OCI-M1 (cell line): ENCODE data around the gene OR8G1.

Source experiments
- DNase-seq: peaks from one replicate; lab custom pipeline; 2025; lab: John Stamatoyannopoulos, UW

The OR8G1 gene, protein sequence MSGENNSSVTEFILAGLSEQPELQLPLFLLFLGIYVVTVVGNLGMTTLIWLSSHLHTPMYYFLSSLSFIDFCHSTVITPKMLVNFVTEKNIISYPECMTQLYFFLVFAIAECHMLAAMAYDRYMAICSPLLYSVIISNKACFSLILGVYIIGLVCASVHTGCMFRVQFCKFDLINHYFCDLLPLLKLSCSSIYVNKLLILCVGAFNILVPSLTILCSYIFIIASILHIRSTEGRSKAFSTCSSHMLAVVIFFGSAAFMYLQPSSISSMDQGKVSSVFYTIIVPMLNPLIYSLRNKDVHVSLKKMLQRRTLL

DNA sequence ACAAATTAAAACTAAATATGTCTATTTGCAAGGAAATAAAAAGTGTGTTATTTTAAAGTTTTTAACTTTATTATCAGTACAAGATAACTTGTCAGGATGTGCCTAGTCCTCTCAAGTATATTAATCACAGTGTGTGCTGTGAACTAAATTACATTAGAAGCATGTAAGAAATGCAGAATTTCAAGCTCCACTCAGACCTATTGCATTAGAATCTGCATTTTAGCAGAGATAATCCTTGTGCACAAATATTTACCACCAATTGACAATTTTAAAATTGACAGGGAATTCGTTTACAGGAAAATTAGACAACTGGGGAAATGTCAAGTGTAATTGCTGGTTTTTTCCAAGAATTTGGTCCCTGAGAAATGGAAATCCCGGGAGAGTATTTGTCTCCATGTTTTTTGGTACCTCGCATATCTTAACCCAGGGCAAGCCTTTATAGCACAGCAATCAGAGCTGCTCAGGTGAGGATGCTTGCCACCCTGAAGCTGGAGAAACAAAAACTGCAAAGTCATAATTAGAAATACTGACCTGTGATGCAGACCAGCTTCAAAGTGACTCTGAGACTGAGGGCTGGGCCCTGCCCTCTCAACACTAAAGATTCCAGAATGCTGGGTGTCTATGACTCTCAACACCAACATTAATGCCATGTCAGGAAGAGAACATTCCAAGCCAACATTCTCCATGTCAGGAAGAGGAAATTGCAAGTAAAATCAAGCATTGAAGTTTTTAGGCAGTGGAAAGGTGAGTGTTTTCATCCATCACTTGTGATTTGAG, at the start of gene OR8G1:
Gene OR8G1, plus strand, starts transcription at position 475 of the 777 bp plus-strand sequence. CDS start 8,581 bp downstream, outside the sequence.
- DNase-seq, result no peak

DNA sequence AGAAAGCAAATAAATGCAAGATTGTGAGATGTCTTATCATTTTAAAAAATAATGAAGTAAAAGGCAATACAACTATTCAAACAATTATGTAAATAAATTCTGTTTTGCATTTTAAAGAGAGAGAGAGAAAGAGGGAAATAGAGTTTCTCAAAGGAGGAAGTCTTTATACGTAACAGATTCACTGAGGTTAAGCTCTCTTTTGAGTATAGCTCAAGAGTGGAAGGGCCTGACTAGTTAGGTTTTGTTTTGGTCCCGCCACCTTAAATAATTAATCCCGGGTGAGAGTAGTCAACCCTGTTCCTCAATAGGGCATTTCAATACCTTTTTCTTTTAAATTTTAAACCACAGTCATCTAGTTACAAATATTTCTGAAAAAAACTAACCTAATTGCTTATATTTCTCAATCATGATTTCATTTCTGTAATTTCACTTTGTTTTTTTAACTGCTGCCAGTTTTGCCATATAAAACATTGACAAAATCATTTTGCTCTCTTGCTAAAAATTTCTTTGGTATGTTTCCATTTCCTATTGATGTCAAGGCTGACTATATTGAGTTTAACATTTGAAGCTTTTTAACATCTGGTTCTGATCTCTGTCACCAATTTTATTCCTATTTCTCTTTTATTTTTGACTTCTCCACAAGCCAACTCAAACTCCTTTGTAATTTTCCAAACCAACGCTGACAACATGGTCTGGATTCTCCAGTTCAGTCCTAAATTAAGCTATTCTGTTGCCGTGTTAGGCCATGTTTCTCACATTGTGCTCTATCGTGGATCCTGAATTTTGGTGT, 47.5 kb upstream of the OR8G1 start:
- no peak for DNase-seq

DNA sequence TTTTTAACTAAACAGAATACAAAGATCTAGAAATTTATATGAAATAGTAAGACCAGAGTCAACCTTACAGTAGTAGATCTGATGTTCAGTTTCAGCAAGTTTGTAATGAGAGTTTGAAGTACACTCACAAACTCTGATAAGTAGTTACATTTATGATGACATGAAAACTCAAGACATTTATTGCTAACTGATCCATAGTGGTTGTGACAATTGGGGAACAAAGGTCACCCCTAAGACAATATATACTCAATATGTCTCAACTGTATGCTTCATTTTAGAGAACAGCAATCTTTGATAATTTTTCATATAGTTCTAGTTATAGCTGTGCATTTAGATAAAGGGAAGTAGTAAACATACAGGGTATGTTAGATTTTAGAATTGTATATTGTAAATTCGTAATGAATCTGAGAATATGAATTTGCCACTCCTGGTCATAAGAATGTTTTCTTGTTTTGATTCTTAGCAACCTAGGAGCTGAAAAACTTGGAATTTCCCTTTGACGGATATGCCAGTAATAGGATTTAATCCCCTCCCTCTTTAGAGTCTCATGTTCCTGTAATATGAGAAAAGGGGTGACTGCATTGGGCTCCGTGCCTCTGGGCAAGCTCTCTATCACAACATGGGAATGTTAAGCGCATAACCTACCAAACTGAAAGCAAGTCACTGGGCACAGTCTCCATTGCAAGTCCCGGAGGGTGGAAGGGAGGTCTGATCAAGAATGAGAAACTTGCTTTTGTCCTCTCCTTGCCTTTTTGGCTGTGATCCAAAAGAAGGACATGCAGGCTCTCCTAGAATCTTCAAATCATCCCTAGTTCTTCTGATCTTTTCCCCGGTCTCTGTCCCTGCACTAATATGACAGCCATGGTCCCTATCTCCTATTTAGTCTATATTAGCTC, 46.4 kb upstream of the OR8G1 start:
- DNase-seq, result no peak

DNA sequence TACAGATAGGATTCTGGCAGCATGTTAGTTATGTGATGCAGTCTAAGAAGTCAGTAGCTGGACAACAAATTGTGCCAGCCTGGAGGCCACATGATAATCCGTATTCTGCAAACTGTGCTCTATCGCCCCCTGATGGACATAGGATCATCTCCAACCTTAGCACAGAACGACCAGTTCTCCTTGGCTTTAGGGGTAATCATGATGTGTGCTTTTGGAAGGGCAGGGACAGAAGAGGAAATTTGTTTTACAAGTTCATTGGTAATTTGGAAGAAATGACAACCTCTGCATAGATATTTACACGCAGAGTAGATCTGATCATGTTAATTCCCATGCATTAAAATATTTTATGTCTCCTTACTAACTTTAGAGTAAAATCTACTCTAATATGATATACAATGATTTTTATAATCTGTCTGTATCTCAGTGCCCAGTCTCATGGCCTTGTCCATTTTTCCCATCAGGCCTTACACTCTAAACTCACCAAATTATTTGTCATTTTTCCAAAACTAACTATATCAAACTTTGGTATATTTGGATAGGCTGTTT, 45.6 kb upstream of the OR8G1 start:
- DNase-seq, result peak; percentile 95

DNA sequence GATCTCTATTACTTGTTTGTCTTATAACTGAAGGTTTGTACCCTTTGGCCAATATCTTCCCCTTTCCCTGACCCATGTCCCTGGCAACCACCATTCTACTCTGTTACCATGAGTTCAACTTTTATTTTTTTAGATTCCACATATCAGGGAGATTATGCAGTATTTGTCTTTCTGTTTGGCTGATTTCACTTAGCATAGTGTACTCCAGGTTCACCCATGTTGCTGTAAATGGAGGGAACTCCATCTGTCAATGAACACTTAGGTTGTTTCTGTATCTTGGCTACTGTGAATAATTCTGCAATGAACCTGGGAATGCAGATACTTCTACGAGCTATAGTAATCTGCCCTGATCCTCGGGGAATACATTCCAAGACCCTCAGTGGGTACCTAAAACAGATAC, 42.9 kb upstream of the OR8G1 start:
- DNase-seq, result no peak

DNA sequence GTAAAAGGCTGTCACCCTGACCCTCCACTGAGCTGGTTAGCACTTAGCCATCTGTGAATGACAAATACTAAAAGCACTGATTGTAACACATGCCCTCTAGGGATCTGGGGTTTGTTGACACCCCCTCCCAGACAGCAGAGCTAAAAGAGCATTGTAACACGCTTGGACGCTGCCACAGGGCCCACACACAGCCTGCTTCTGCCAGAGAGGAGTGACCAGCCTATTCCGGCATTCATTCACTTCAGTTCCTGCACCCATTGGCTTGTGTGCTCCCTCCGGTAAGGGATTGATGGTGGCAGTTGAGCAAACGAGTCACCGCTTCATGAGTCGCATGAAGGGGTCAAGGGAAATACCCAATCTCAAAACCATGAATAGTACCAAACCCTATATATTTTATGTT, 42.0 kb upstream of the OR8G1 start:
- DNase-seq, result no peak

DNA sequence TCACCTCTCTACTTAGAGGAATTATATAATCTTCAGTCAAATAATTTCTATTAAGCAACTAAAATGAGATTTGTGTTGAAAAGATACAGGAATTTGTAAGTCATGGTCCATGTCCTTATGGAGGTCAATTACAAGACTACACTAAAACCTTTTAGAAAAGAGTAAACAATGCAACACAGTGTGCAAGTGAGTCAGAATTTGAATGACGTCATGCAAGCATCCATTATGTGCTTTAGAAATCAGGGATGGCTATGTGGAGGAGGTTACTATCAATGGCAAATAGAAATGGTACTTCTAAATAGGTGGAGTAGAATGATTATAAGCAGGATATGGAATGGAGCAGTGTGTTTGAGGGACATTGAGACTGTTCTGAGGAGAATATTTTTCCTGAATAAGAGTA, 41.2 kb upstream of the OR8G1 start:
- DNase-seq, result no peak

DNA sequence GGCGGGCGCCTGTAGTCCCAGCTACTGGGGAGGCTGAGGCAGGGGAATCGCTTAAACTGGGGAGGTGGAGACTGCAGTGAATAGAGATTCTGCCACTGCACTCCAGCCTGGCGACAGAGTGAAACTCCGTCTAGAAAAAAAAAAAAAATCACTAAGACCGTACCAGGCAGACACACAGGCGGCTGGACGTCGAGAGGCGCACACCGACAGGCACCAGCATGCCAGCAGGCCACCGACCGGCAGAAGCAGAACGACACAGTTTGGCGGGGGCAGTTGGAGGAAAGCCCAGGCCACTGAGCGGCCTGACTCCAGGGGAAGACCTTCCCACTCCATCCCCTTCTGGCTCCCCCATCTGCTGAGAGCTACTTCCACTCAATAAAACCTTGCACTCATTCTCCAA, 40.2 kb upstream of the OR8G1 start:
- DNase-seq, result no peak

DNA sequence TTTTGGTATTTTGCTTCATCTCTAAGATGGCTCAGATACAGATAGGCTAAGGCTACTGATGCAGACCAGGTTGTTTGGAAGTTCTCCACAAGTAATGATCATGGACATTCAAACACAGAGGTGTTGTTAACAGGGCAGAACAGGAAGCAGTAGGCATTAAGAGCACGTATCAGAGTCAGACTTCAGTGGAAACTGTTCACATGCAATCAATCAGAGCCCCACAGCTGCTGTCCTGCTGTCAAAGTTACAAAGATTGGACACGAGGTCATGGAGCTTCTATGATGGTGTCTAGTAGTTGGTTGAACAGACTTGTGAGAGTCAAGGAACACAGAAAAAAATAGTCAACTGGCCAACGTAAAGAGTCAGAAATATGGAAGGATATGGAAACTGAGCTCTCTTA, 37.9 kb upstream of the OR8G1 start:
- DNase-seq, result no peak

DNA sequence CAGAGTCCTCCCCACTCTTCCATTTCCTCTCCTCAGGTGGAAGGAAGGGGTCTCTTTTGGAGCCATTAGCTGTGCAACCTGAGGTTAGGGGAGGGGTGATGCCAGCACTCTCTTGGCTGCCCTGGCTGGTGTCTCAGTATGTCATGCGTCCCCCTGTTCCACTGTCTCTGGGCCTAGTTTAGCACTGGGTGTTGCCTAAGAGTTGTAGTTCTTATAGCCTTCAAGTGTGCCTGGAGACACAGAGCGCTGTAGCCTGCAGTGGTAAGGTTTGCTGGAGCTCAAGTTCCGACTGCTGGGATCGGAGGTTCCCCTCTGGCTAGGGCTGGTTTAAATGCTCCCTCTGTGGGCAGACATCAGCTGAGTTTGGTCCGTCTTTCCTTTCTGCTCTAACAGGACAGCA, 36.9 kb upstream of the OR8G1 start:
- DNase-seq, result no peak

DNA sequence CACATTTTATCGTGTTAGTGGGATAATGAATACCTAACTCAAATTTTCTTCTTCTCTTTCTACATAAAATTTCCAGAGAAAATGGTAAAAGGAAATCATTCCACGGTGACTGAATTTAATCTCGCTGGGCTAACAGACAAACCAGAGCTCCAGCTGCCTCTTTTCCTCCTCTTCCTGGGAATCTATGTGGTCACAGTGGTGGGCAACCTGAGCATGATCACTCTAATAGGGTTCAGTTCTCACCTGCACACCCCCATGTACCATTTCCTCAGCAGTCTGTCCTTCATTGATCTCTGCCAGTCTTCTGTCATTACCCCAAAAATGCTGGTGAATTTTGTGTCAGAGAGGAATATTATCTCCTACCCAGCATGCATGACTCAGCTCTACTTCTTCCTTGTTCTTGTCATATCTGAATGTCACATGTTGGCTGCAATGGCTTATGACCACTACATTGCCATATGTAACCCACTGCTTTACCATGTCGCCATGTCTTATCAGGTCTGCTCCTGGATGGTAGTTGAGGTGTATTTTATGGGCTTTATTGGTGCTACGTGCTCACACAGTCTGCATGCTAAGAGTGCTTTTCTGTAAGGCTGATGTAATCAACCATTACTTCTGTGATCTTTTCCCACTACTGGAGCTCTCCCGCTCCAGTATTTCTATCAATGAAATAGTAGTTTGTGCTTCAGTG, 33.6 kb upstream of the OR8G1 start:
- DNase-seq, result peak; percentile 98

DNA sequence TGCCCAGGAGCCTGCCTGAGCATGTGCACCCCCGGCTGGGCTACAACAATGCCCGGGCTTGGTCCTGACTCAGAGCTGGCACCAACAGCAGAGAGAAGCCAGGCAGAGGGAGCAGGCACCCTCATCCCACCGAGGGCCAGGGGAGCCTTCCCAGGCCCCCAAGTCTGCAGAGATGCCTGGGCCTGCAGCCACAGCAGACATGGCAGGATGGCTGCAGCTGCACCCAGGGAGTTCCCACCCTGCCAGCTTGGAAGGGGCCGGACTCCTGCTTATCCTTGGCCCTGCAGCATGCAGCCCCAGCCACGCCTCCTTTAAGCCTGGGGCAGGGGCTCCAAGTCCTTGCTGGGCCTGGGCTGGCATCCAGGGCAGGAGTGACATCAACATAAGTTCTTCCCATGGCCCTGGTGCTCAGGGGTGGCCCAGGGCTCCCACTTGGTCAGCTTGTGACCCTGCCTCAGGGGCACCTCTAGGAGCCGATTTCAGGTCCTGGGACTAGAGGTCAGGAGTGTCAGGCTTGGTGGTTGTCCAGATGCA, 31.0 kb upstream of the OR8G1 start:
- DNase-seq, result no peak

DNA sequence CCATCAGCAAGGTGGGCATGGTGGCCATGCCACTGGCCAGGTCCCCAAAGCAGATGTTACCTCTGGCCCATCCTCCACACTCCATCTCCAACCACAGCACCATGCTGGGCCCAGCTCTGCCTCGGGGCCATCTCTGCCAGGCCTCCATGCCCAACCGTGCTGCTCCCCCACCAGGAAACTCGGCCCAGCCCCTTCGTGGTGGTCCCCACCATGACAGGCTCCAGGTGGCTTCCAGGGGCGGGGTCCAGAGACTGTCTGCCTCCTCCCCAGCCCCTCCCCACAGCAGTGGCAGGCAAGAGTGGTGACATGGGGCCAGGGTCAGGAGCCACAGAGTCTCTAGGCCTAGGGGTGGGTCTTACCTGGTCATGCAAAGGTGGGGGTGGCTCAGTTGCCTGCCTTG, 30.5 kb upstream of the OR8G1 start:
- no peak for DNase-seq

DNA sequence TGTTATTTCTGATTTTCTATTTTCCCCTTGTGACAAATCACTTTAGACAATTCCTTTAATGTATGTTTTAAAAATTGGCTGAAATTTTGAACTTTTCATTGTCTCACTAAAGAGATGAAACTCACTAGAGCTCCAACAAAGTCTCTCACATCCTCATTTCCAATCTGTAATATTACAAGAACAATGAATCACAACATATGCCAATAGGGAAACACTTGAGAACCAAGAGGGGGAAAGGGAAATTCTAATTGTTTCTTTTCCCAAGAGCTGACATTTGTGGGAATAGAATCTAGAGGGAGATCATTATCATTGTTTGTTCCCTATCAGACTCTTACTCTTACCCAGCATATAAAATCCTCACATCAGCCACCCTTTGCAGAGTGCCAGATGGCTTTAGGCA, 29.6 kb upstream of the OR8G1 start:
- DNase-seq, result no peak

DNA sequence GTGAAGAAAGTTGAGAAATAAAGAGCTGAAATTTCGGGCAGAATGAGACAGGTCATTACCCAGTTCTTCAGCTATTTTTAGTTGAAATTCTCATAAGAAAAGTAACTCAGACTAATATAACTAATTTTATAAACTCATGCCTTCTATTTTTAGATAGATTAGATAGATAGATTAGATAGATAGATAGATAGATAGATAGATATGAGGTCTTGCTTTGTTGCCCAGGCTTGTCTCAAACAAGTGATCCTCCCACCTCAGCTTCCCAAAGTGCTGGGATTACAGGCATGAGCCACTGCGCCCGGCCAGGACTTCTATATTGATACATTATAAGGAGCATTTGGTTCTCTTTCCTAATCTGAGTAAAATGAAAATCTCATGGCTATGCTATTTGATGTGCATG, 26.9 kb upstream of the OR8G1 start:
- no peak for DNase-seq

DNA sequence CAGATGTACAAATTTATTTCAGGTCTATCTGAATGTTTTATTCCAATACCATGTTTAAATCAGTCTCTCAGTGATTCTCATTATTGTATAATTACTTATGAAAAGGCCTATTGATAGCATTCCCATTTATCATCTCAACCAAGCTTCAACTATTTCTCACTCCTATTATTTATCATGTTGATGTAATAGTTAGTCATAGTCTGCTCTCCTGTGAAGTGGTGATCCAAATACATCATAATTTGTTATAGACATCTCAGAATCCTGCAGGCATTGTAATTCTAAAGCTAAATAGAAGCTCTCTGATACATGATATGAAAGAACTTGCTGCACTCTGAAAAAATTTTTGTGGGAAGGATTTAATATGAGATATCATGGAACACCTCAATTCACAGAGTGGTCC, 21.8 kb upstream of the OR8G1 start:
- DNase-seq, result no peak

DNA sequence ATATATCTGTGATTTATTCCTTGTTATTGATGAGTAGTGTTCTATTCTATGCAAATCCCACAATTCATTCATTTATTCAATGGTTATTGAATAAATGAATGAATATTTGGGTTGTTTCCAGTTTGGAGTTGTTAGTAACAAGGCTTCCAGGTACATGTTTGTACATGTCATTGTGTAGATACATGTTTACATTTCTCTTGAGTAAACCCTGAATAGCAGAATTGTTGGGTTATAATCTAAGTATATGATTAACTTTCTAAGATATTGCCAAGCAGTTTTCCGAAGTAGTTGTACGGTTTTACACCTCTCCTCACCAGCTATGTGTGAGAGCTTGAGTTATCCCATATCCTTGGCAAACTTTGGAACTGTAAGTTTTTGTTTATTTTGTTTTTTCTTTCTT, 18.5 kb upstream of the OR8G1 start:
- DNase-seq, result no peak

DNA sequence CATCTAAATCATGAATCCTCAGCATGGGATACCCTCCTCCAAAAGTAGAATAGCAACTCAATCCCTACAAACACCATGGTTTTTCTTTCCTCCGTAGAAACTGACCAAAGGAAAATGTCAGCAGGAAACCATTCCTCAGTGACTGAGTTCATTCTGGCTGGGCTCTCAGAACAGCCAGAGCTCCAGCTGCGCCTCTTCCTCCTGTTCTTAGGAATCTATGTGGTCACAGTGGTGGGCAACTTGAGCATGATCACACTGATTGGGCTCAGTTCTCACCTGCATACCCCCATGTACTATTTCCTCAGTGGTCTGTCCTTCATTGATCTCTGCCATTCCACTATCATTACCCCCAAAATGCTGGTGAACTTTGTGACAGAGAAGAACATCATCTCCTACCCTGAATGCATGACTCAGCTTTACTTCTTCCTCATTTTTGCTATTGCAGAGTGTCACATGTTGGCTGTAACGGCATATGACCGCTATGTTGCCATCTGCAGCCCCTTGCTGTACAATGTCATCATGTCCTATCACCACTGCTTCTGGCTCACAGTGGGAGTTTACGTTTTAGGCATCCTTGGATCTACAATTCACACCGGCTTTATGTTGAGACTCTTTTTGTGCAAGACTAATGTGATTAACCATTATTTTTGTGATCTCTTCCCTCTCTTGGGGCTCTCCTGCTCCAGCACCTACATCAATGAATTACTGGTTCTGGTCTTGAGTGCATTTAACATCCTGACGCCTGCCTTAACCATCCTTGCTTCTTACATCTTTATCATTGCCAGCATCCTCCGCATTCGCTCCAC, 16.1 kb upstream of the OR8G1 start:
- DNase-seq, result peak; percentile 99

DNA sequence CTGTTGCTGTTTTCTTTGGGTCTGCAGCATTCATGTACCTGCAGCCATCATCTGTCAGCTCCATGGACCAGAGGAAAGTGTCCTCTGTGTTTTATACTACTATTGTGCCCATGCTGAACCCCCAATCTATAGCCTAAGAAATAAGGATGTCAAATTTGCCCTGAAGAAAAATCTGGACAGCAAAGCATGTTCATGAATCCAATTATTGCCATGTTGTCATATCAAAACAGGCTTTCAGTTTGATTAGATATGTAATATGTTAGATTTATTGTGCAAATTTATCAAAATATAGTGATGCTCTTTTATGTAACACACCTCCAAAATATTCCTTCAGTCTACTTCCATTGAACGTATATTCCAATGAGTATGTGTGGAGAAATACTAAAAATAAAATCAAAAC, 15.4 kb upstream of the OR8G1 start:
- no peak for DNase-seq

DNA sequence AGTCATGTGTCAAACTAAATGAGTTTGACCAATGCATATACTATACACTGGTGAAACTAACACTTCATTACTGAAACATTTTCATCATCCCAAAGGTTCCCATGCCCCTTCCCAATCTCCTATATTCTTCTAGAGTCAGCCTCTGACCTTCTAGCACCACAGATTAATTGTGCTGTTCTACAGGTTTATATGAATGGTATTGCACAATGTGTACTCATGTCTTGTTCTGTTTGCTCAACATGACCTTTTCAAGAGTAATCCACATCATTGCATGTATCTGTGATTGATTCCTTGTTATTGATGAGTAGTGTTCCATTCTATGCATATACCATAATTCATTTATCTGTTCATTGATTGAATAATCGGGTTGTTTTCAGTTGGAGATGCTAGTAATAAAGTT, 7.5 kb upstream of the OR8G1 start:
- no peak for DNase-seq
